Measurements from ENCODE around the gene UTS2B. TPM values are rescaled to one million over a fixed set of nuclear protein-coding genes. Genes with fewer than 3 reads are reported as not detected.

UTS2B gene
- 0.46 TPM in 1 of 2 replicates, not detected in the other for polyA plus RNA-seq
- not detected in 2 replicates for polyA minus RNA-seq

- Histone ChIP-seq H4K20me1 (ENCODE audit: insufficient read depth) (no peaks in the 10 kb centered on the region), H3K36me3 (ENCODE audit: insufficient read depth, low read length) (no peaks in the 10 kb centered on the region), H3K27ac (ENCODE audit: low read length) (peak within 1 kb of the TSS; percentile 80), H3K79me2 (replicated peaks; ENCODE audit: insufficient read depth, low read length) (peaks cover 55% of the 10 kb centered on the region), H3K4me2 (ENCODE audit: low read length) (peak within 1 kb of the TSS; percentile 96), H3K4me3 (ENCODE audit: low read length) (peak within 1 kb of the TSS; percentile 84), H3K9me3 (ENCODE audit: low read length) (no peaks in the 10 kb centered on the region), H3K9me2 (ENCODE audit: insufficient read depth, low read length) (no peaks in the 10 kb centered on the region), H3F3A (ENCODE audit: insufficient read depth, low read length, poor library complexity, severe bottlenecking) (peaks cover 5% of the 10 kb centered on the region), H3K9ac (ENCODE audit: low read length) (peak within 1 kb of the TSS; percentile 91), H2AFZ (ENCODE audit: low read depth, low read length) (peak within 1 kb of the TSS; percentile 70), H3K27me3 (ENCODE audit: insufficient read depth, low read depth, low read length) (no peaks in the 10 kb centered on the region)
- TF ChIP-seq REST (IDR thresholded peaks at IDR 0.05; ENCODE audit: borderline replicate concordance) (no peak), EZH2 (IDR thresholded peaks at IDR 0.05; ENCODE audit: borderline replicate concordance, insufficient read depth, low read length, poor library complexity, severe bottlenecking) (no peak), EP300 (conservative IDR thresholded peaks at IDR 0.05; ENCODE audit: poor library complexity, severe bottlenecking) (no peak), MXI1 (conservative IDR thresholded peaks at IDR 0.05; ENCODE audit: poor library complexity, severe bottlenecking) (peak; percentile 31), POLR2AphosphoS5 (IDR thresholded peaks at IDR 0.05) (no peak), TAF1 (IDR thresholded peaks at IDR 0.05; ENCODE audit: low read depth) (no peak)
Observed at GRCh38 chr3:191329654-191330529, at the start of gene UTS2B. Gene UTS2B, minus strand, starts transcription at chr3:191330526. Its CDS starts 48,337 bp downstream, at chr3:191282189.

GRCh38 chr3:191380001-191380400 is 49.7 kb upstream of the UTS2B start:
- Histone ChIP-seq H3K36me3 (ENCODE audit: insufficient read depth, low read length) (peaks cover 21% of the 10 kb centered on the region), H3K27ac (ENCODE audit: low read length) (no peak overlapping the region), H3K79me2 (replicated peaks; ENCODE audit: insufficient read depth, low read length) (no peaks in the 10 kb centered on the region)

More at GRCh38 chr3:191380001-191380400, 49.7 kb upstream of the UTS2B start:
- Histone ChIP-seq H3K9me2 (ENCODE audit: insufficient read depth, low read length) (no peaks in the 10 kb centered on the region), H3K9me3 (ENCODE audit: low read length) (no peaks in the 10 kb centered on the region), H3K4me3 (ENCODE audit: low read length) (no peak overlapping the region), H2AFZ (ENCODE audit: low read depth, low read length) (no peak overlapping the region), H3K27me3 (ENCODE audit: insufficient read depth, low read depth, low read length) (no peaks in the 10 kb centered on the region), H3F3A (ENCODE audit: insufficient read depth, low read length, poor library complexity, severe bottlenecking) (no peaks in the 10 kb centered on the region), H4K20me1 (ENCODE audit: insufficient read depth) (no peaks in the 10 kb centered on the region), H3K9ac (ENCODE audit: low read length) (no peak overlapping the region), H3K4me2 (ENCODE audit: low read length) (no peak overlapping the region)
- TF ChIP-seq MXI1 (conservative IDR thresholded peaks at IDR 0.05; ENCODE audit: poor library complexity, severe bottlenecking) (no peak), TAF1 (IDR thresholded peaks at IDR 0.05; ENCODE audit: low read depth) (no peak), RAD21 (conservative IDR thresholded peaks at IDR 0.05) (no peak), SMC3 (conservative IDR thresholded peaks at IDR 0.05; ENCODE audit: poor library complexity) (no peak), REST (IDR thresholded peaks at IDR 0.05; ENCODE audit: borderline replicate concordance) (no peak), EP300 (conservative IDR thresholded peaks at IDR 0.05; ENCODE audit: poor library complexity, severe bottlenecking) (no peak), CTCF (IDR thresholded peaks at IDR 0.05; ENCODE audit: poor library complexity, severe bottlenecking) (no peak), POLR2AphosphoS5 (IDR thresholded peaks at IDR 0.05) (no peak), EZH2 (IDR thresholded peaks at IDR 0.05; ENCODE audit: borderline replicate concordance, insufficient read depth, low read length, poor library complexity, severe bottlenecking) (no peak)

Data from neural cell (in vitro differentiated cells).